Ascending aorta (tissue), 2 donors: Measurements from ENCODE around the gene C8G. TPM values are rescaled to one million over a fixed set of nuclear protein-coding genes. Genes with fewer than 3 reads are reported as not detected.

ENCODE experiments used
- DNase-seq, 2 donors: peaks; one replicate each; pipeline ENCODE4 v3.0.0-alpha.2; 2019; ENCODE audit warnings: low spot score in 2 of 2
- H3K27ac ChIP-seq, 2 donors: fragments of 200-600 bp; sonication (generic); one replicate each; pipeline ENCODE4 v1.5.1; 2016 to 2017; ENCODE audit warnings: mild to moderate bottlenecking in 1 of 2
- H3K27me3 ChIP-seq: fragments of 200-600 bp; sonication (generic); one replicate; pipeline ENCODE4 v1.5.1; 2017
- H3K36me3 ChIP-seq, 2 donors: fragments of 200-600 bp; sonication (generic); one replicate each; pipeline ENCODE4 v1.5.1; 2016
- H3K4me1 ChIP-seq, 2 donors: fragments of 200-600 bp; sonication (generic); one replicate each; pipeline ENCODE4 v1.5.1; 2016 to 2017; ENCODE audit warnings: mild to moderate bottlenecking in 1 of 2
- H3K4me3 ChIP-seq, 2 donors: fragments of 200-600 bp; sonication (generic); one replicate each; pipeline ENCODE4 v1.5.1; 2016 to 2017; ENCODE audit warnings: mild to moderate bottlenecking in 1 of 2
- H3K9me3 ChIP-seq, 2 donors: fragments of 200-600 bp; sonication (generic); one replicate each; pipeline ENCODE4 v1.5.1; 2016
- intact Hi-C: fragments of 100-400 bp; cut with DNase I; formaldehyde crosslinking; loops from one replicate; pipeline ENCODE4 v1.15.1; 2023
- total RNA-seq: library from RNA; depleted of rRNA; stranded (reverse); fragments of >200 nt; gene quantifications from one replicate; pipeline ENCODE4 v1.1.0, GENCODE V29; 2016
- TF ChIP-seq, protein P1 (sequence below), 3 experiments: fragments of 200-600 bp in 2 of 3; fragments of 450-650 bp in 1 of 3; sonication (generic) in 2 of 3; IDR thresholded peaks; one replicate each; pipeline ENCODE4 v1.5.1; 2016 to 2019; ENCODE audit warnings: antibody characterized with exemption in 3 of 3, mild to moderate bottlenecking in 1 of 3, moderate library complexity in 1 of 3

The C8G gene
- total RNA-seq, 1 donor from 2014 or later, result 8.6 TPM

DNA sequence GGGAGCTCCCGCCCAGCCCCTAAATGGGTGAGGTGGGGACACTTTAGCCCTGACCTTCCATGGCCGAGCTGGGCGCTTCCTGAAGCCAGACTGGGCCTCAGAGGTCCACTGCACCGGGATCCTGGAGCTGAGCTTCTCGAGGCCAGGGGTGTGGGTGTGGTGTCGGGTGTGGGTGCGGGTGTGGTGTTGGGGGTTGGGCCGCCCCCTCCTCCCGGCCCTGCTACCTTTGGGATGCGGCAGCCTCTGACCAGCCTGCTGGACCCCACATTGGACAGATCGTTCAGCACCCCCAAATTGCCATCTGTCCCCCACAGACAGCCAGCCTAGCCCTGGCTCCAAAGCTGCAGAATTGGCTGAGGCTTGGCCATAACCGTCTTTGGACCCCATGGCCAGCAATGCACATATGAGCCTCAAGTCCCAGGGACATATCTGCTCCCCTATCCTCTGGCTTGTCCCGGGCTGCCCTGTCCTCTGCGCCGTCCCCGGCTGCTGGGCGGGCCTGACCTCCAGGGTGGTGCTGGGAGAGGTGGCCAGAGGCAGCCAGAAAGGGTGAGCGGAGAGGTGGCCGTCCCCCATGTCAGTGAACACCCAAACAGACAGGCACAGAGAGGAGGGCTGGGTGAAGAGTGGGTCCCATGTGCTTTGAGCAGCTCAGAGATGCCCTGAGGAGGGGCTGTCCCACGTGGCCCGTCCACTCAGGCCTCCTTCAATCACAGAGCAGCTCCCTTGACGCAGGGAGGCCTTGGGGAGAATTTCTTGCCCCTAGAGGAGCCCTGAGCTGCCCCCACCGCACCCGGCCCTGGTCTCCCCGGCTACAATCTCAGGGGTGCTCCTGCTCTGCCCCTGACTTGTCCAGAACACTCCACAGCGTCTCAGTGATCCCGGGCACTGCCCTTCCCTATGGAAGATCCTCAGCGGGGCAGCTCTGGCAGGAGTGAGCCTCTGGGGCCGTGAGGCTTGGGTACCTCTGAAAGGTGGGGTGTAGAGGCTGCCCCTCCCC, 28.9 kb downstream of the C8G start:
- intact Hi-C loops, result no loop called here
- Histone ChIP-seq H3K36me3 (no peaks in the 10 kb centered on the region), H3K4me3 (no peak overlapping the region), H3K27ac (no peak overlapping the region), H3K27me3 (no peaks in the 10 kb centered on the region), H3K4me1 (peaks cover 7 to 8% of the 10 kb centered on the region in 2 donors), H3K9me3 (no peaks in the 10 kb centered on the region)
- DNase-seq, result no peak
- TF ChIP-seq, protein P1, sequence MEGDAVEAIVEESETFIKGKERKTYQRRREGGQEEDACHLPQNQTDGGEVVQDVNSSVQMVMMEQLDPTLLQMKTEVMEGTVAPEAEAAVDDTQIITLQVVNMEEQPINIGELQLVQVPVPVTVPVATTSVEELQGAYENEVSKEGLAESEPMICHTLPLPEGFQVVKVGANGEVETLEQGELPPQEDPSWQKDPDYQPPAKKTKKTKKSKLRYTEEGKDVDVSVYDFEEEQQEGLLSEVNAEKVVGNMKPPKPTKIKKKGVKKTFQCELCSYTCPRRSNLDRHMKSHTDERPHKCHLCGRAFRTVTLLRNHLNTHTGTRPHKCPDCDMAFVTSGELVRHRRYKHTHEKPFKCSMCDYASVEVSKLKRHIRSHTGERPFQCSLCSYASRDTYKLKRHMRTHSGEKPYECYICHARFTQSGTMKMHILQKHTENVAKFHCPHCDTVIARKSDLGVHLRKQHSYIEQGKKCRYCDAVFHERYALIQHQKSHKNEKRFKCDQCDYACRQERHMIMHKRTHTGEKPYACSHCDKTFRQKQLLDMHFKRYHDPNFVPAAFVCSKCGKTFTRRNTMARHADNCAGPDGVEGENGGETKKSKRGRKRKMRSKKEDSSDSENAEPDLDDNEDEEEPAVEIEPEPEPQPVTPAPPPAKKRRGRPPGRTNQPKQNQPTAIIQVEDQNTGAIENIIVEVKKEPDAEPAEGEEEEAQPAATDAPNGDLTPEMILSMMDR (IDR thresholded peaks at IDR 0.05), result no peak

DNA sequence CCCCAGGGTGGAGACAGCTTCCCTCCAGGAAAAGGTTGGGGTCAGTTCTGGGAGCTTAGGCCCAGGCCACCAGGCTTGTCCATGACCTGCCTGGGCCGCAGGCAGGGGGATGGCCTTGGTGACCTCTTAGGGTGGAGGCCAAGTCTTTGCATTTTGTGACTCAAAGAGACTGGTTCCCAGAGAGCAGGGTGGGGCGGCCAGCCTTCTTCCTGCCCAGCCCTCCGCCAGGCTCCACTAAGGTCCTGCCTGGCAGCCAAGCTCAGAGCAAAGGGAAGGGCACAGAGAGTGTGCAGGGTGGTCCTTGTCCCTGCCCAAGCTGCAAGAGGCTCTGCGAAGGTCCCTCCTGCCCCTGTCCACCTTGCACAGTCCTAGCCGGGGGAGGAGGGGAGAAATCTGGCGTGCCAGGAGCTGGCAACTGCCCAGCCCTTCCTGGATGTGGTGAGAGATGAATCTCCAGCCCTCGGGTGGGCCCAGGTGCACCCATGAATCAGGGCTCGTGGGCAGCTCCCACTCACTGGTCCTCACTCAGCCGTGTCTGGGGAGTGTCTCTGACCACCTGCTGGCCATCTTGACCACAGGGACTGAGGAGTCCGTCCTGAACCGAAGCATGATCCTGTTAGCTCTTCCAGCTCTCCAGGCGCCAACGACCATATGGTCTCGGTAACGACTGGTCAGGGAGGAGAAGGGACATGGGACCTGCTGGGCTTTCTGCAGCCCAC, 29.9 kb downstream of the C8G start:
- H3K4me1 ChIP-seq, result peaks cover 7 to 8% of the 10 kb centered on the region in 2 donors
- DNase-seq, result no peak
- no peaks in the 10 kb centered on the region for H3K27me3 ChIP-seq
- no peaks in the 10 kb centered on the region for H3K9me3 ChIP-seq
- TF ChIP-seq, protein P1 (IDR thresholded peaks at IDR 0.05), result no peak
- H3K27ac ChIP-seq, result no peak overlapping the region
- intact Hi-C loops, result no loop called here
- no peaks in the 10 kb centered on the region for H3K36me3 ChIP-seq
- H3K4me3 ChIP-seq, result no peak overlapping the region

DNA sequence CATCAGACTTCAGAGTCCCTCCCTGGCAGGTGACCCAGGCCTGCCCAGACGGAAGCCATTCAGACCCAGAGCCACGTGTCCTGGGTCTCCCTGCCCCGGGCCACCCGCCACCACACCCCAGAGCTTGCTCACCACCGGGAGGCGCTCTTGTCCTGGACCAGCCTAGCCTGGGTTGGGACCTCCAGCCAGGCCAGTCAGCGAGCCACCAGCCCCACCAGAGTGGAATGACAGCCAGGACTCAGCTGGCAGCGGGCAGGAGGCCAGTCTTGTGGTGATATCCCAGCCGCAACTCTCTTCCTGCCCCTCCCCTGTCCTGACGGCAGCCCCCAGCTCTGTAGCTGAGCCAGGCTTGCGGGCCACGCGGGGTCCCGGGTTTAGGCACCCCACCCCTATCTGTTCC, 30.6 kb downstream of the C8G start:
- Histone ChIP-seq H3K36me3 (no peaks in the 10 kb centered on the region), H3K4me1 (peaks cover 7 to 8% of the 10 kb centered on the region in 2 donors), H3K27ac (no peak overlapping the region), H3K27me3 (no peaks in the 10 kb centered on the region), H3K4me3 (no peak overlapping the region), H3K9me3 (no peaks in the 10 kb centered on the region)
- TF ChIP-seq, protein P1 (IDR thresholded peaks at IDR 0.05), result peak in 1 of 3 experiments; percentile 7
- no peak for DNase-seq
- intact Hi-C loops, result no loop called here

DNA sequence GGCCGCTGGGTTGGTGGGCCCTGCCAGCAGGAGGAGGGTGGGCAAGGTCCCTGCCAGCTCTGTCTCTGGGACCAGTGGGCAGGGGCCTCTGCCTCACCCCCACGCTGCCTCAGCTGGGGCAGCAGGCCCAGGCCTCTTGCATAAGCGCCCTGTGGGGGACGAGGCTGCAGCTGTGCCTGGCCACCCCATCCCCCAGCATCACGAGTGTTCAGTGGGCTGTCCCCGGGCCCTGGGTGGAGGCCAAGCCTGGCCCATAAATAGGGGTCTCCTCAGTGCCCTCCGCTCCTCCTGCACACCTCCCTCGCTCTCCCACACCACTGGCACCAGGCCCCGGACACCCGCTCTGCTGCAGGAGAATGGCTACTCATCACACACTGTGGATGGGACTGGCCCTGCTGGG, 32.2 kb downstream of the C8G start, which contains the start of gene PTGDS:
Gene PTGDS (plus strand): TSS at position 282 of the 400 bp plus-strand sequence. CDS start 75 bp downstream, at position 357.
- DNase-seq, result no peak
- Histone ChIP-seq H3K36me3 (no peaks in the 10 kb centered on the region), H3K27ac (no peak within 1 kb of the TSS), H3K9me3 (no peaks in the 10 kb centered on the region), H3K4me3 (peak within 1 kb of the TSS; percentile 46 to 73), H3K4me1 (peaks cover 7 to 8% of the 10 kb centered on the region in 2 donors), H3K27me3 (no peaks in the 10 kb centered on the region)
- intact Hi-C loops, result no loop called here
- TF ChIP-seq, protein P1 (IDR thresholded peaks at IDR 0.05), result no peak

DNA sequence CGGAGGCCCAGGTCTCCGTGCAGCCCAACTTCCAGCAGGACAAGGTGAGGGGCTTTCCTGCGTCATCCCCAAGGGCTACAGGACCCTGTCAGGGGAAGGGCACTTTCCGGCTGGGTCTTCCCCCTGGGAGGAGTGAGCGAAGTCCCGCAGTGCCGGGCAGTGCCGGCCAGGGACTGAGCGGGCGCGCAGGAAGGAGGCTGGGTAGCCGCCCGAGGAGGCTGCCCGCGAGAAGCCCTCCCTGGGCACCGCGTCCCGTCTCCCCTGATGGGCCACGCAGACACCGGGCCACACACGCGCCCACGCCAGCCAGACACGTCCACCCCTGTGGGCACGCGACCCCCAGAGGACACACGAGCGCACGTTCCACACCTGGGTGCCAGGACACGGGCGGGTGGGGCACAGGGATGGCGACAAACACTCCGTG, 32.6 kb downstream of the C8G start:
- Histone ChIP-seq H3K27ac (no peak overlapping the region), H3K9me3 (no peaks in the 10 kb centered on the region), H3K36me3 (no peaks in the 10 kb centered on the region), H3K27me3 (no peaks in the 10 kb centered on the region), H3K4me3 (peak overlapping the region; percentile 46 to 73), H3K4me1 (peaks cover 7 to 8% of the 10 kb centered on the region in 2 donors)
- no peak for DNase-seq
- intact Hi-C loops, result no loop called here
- TF ChIP-seq, protein P1 (IDR thresholded peaks at IDR 0.05), result no peak
